SK-N-SH treated with all-trans-retinoic acid at 6 μM for 48 hours (cell line): Measurements from ENCODE around the gene ORM1.

ENCODE experiments used
- ATAC-seq: fragments of 200-7000 bp; cut with Tn5 transposase; 3 replicates; pipeline ENCODE4 v1.9.1; 2020; ENCODE audit warnings: mild to moderate bottlenecking, moderate library complexity
- ARNTL ChIP-seq: fragments of 450-650 bp; formaldehyde crosslinking; IDR thresholded peaks from 2 replicates; pipeline ENCODE4 v1.5.0; 2020; ENCODE audit warnings: low read depth, mild to moderate bottlenecking, moderate library complexity, borderline replicate concordance
- CSDC2 ChIP-seq: fragments of 250-450 bp; sonication (Bioruptor Pico); IDR thresholded peaks from 2 replicates; pipeline ENCODE4 v1.5.0; 2020; ENCODE audit warnings: mild to moderate bottlenecking, moderate library complexity
- ESRRG ChIP-seq: fragments of 250-450 bp; sonication (Bioruptor Pico); IDR thresholded peaks from 2 replicates; pipeline ENCODE4 v1.6.1; 2021; ENCODE audit warnings: mild to moderate bottlenecking
- GLIS3 ChIP-seq: fragments of 250-450 bp; sonication (Bioruptor Pico); IDR thresholded peaks from 2 replicates; pipeline ENCODE4 v1.5.0; 2020; ENCODE audit warnings: mild to moderate bottlenecking, moderate library complexity
- ISL1 ChIP-seq: fragments of 250-450 bp; sonication (Bioruptor Pico); IDR thresholded peaks from 2 replicates; pipeline ENCODE4 v2.1.2; 2022; ENCODE audit warnings: mild to moderate bottlenecking, moderate library complexity
- OSR1 ChIP-seq: fragments of 250-450 bp; sonication (Bioruptor Pico); IDR thresholded peaks from 2 replicates; pipeline ENCODE4 v1.8.0; 2022; ENCODE audit warnings: moderate library complexity, mild to moderate bottlenecking, inconsistent platforms
- PPARA ChIP-seq: fragments of 250-450 bp; sonication (Bioruptor Pico); IDR thresholded peaks from 2 replicates; pipeline ENCODE4 v1.5.0; 2020; ENCODE audit warnings: mild to moderate bottlenecking, borderline replicate concordance
- RARB ChIP-seq: fragments of 250-450 bp; sonication (Bioruptor Pico); IDR thresholded peaks from 2 replicates; pipeline ENCODE4 v1.8.0; 2021; ENCODE audit warnings: mild to moderate bottlenecking, moderate library complexity
- TCF4 ChIP-seq: fragments of 250-450 bp; sonication (Bioruptor Pico); IDR thresholded peaks from 2 replicates; pipeline ENCODE4 v1.8.0; 2021; ENCODE audit warnings: mild to moderate bottlenecking, moderate library complexity, borderline replicate concordance
- TOX ChIP-seq: fragments of 250-450 bp; sonication (Bioruptor Pico); IDR thresholded peaks from 2 replicates; pipeline ENCODE4 v1.8.0; 2021; ENCODE audit warnings: mild to moderate bottlenecking, moderate library complexity, borderline replicate concordance
- ZC3H10 ChIP-seq: fragments of 250-450 bp; sonication (Bioruptor Pico); IDR thresholded peaks from 2 replicates; pipeline ENCODE4 v1.5.1; 2021; ENCODE audit warnings: mild to moderate bottlenecking, moderate library complexity
- ZFP3 ChIP-seq: fragments of 250-450 bp; sonication (Bioruptor Pico); IDR thresholded peaks from 2 replicates; pipeline ENCODE4 v1.5.0; 2020; ENCODE audit warnings: mild to moderate bottlenecking, moderate library complexity
- ZFP30 ChIP-seq: fragments of 450-650 bp; formaldehyde crosslinking; IDR thresholded peaks from 2 replicates; pipeline ENCODE4 v1.5.0; 2022; ENCODE audit warnings: mild to moderate bottlenecking, moderate library complexity
- ZNF565 ChIP-seq: fragments of 450-650 bp; formaldehyde crosslinking; conservative IDR thresholded peaks from 2 replicates; pipeline ENCODE4 v1.5.0; 2020; ENCODE audit warnings: low read depth, mild to moderate bottlenecking, moderate library complexity
- ZNF70 ChIP-seq: fragments of 450-650 bp; formaldehyde crosslinking; IDR thresholded peaks from 2 replicates; pipeline ENCODE4 v1.5.0; 2020; ENCODE audit warnings: mild to moderate bottlenecking, moderate library complexity
- ZNF8 ChIP-seq: fragments of 450-650 bp; formaldehyde crosslinking; IDR thresholded peaks from 2 replicates; pipeline ENCODE4 v1.5.0; 2020; ENCODE audit warnings: mild to moderate bottlenecking, moderate library complexity
- TF ChIP-seq, protein P1 (sequence below): fragments of 250-450 bp; sonication (Bioruptor Pico); IDR thresholded peaks from 2 replicates; pipeline ENCODE4 v1.5.1; 2021; ENCODE audit warnings: mild to moderate bottlenecking, moderate library complexity
- TF ChIP-seq, protein P2 (sequence below): fragments of 250-450 bp; sonication (Bioruptor Pico); IDR thresholded peaks from 2 replicates; pipeline ENCODE4 v1.8.0; 2020; ENCODE audit warnings: mild to moderate bottlenecking, moderate library complexity, borderline replicate concordance
- TF ChIP-seq, protein P3 (sequence below): fragments of 250-450 bp; sonication (Bioruptor Pico); IDR thresholded peaks from 2 replicates; pipeline ENCODE4 v1.8.0; 2021; ENCODE audit warnings: low read depth, mild to moderate bottlenecking, moderate library complexity, borderline replicate concordance
- TF ChIP-seq, protein P4 (sequence below): fragments of 250-450 bp; sonication (Bioruptor Pico); IDR thresholded peaks from 2 replicates; pipeline ENCODE4 v1.5.0; 2020; ENCODE audit warnings: mild to moderate bottlenecking, moderate library complexity

The ORM1 gene

DNA sequence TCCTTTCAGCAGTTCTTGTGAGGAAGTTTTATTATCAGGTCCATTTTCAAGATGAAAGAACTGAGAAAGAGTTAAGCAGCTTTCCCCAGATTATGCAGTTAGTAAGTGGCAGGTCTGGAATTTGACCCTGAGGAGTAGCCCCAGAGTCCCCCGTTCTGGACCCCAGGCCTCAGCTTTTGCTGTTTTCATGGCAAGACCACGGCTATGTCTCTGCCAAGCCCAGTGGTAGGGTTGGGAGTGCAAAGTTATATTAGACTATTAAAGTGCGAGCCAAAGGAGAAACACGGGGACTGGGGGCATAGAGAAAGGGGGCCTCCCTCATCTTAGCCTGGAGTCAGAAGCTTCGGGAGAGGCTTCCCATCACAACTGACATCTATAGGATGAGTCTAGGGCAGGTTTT is 19.3 kb upstream of the ORM1 start:
- ATAC-seq: no peak
- TF ChIP-seq RARB (CRISPR knock-in tag) (no peak), ZFP3 (no peak), TCF4 (no peak), ZNF70 (CRISPR knock-in tag) (no peak), PPARA (CRISPR knock-in tag) (no peak), CSDC2 (CRISPR knock-in tag) (no peak), ARNTL (CRISPR knock-in tag) (no peak), ZC3H10 (no peak), ZFP30 (CRISPR knock-in tag) (no peak)
- TF ChIP-seq, protein P1, sequence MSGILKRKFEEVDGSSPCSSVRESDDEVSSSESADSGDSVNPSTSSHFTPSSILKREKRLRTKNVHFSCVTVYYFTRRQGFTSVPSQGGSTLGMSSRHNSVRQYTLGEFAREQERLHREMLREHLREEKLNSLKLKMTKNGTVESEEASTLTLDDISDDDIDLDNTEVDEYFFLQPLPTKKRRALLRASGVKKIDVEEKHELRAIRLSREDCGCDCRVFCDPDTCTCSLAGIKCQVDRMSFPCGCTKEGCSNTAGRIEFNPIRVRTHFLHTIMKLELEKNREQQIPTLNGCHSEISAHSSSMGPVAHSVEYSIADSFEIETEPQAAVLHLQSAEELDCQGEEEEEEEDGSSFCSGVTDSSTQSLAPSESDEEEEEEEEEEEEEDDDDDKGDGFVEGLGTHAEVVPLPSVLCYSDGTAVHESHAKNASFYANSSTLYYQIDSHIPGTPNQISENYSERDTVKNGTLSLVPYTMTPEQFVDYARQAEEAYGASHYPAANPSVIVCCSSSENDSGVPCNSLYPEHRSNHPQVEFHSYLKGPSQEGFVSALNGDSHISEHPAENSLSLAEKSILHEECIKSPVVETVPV (CRISPR knock-in tag): no peak
- TF ChIP-seq, protein P2, sequence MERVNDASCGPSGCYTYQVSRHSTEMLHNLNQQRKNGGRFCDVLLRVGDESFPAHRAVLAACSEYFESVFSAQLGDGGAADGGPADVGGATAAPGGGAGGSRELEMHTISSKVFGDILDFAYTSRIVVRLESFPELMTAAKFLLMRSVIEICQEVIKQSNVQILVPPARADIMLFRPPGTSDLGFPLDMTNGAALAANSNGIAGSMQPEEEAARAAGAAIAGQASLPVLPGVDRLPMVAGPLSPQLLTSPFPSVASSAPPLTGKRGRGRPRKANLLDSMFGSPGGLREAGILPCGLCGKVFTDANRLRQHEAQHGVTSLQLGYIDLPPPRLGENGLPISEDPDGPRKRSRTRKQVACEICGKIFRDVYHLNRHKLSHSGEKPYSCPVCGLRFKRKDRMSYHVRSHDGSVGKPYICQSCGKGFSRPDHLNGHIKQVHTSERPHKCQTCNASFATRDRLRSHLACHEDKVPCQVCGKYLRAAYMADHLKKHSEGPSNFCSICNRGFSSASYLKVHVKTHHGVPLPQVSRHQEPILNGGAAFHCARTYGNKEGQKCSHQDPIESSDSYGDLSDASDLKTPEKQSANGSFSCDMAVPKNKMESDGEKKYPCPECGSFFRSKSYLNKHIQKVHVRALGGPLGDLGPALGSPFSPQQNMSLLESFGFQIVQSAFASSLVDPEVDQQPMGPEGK: no peak

DNA sequence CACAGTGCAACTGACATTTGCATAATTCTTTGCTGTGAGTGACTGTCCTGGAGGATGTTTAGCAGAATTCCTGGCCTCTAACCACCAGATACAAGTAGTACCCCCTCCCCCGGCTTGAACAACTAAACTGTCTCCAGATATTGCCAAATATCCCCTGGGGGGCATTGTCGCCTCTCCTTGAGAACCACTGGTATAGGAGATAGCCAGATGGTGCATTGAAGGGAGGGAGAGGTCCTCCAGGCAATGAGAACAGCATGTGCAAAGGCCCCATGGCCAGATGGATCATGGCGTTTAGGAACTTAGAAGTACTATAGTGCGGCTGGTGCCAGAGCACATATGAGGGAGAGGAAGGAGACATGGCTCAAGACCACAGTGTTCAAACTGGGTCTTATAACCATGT is 18.9 kb upstream of the ORM1 start:
- TF ChIP-seq, protein P3, sequence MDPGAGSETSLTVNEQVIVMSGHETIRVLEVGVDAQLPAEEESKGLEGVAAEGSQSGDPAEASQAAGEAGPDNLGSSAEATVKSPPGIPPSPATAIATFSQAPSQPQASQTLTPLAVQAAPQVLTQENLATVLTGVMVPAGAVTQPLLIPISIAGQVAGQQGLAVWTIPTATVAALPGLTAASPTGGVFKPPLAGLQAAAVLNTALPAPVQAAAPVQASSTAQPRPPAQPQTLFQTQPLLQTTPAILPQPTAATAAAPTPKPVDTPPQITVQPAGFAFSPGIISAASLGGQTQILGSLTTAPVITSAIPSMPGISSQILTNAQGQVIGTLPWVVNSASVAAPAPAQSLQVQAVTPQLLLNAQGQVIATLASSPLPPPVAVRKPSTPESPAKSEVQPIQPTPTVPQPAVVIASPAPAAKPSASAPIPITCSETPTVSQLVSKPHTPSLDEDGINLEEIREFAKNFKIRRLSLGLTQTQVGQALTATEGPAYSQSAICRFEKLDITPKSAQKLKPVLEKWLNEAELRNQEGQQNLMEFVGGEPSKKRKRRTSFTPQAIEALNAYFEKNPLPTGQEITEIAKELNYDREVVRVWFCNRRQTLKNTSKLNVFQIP (CRISPR knock-in tag): no peak
- TF ChIP-seq CSDC2 (CRISPR knock-in tag) (no peak), ISL1 (no peak), ZNF70 (CRISPR knock-in tag) (no peak), ZFP3 (no peak), ESRRG (no peak), ZC3H10 (no peak), RARB (CRISPR knock-in tag) (no peak), ZNF565 (no peak), TOX (CRISPR knock-in tag) (no peak)
- TF ChIP-seq, protein P2: no peak

DNA sequence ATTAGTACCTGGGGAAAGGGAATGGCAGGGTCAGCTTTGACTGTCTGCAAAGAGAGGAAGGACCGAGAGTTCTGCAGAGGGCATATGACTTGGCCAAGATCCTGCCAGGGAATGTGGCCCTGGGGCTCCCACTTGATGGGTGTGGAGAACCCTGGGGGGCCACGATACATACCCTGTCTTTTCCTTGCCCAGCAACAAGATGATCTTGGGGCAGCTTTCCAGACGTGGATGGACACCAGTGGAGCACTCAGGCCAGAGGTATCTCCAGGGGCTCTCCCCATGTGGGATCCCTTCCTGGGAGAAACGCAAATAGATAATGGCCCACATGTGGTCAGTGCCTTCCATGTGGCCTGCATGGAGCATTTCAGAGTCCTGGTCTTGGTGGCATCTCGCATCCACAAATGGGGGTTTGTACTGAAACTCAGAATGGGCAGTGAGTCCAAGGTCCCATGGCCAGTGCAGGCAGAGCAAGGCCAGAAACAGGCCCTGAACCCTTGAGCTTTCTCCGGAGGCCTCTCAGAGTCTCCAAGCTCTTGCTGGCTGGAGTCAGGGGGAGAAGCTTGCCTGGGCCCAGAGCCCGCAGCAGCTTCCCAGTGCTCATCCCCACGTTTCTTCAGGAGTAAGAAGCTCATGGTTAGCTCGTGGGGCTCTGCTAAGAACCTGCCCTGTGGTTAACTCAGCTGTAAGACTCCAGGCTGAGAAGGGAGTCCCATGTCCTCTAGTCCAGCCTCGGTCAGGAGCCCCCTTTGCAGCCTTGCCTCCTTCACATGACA is 18.3 kb upstream of the ORM1 start:
- no peak for ATAC-seq
- TF ChIP-seq ARNTL (CRISPR knock-in tag): no peak
- TF ChIP-seq ZFP30 (CRISPR knock-in tag): no peak
- TF ChIP-seq CSDC2 (CRISPR knock-in tag): no peak
- TF ChIP-seq ZFP3: no peak
- no peak for TF ChIP-seq GLIS3
- TF ChIP-seq PPARA (CRISPR knock-in tag): no peak
- no peak for TF ChIP-seq TCF4
- TF ChIP-seq, protein P3 (CRISPR knock-in tag): no peak
- no peak for TF ChIP-seq ZNF70 (CRISPR knock-in tag)
- TF ChIP-seq TOX (CRISPR knock-in tag): no peak
- no peak for TF ChIP-seq ESRRG
- TF ChIP-seq ISL1: no peak
- TF ChIP-seq OSR1 (CRISPR knock-in tag): no peak
- no peak for TF ChIP-seq ZNF565
- no peak for TF ChIP-seq ZNF8 (CRISPR knock-in tag)
- TF ChIP-seq, all 23 proteins: peak for 0

More for the DNA sequence above, 18.9 kb upstream of the ORM1 start:
- ATAC-seq: no peak

DNA sequence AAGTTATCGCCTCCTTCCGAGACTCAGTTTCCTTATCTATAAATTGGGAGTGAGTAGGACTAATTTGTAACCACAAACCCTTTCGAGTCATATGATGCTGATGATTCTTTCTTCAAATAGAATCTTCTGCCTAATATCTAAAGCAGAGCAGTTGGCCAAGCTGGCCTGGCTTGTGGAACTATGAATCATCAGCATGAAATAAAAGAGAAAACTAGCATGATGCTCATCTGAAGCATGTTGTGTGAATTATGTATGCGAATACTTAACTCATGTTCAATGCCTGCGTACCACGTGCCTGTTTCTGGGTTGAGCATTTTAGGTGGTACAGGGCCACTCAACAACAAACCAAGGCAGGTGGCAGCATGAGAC is 15.0 kb upstream of the ORM1 start:
- ATAC-seq: no peak
- TF ChIP-seq ESRRG (no peak), RARB (CRISPR knock-in tag) (no peak), ZNF8 (CRISPR knock-in tag) (no peak), OSR1 (CRISPR knock-in tag) (no peak), TCF4 (no peak)
- TF ChIP-seq, protein P4, sequence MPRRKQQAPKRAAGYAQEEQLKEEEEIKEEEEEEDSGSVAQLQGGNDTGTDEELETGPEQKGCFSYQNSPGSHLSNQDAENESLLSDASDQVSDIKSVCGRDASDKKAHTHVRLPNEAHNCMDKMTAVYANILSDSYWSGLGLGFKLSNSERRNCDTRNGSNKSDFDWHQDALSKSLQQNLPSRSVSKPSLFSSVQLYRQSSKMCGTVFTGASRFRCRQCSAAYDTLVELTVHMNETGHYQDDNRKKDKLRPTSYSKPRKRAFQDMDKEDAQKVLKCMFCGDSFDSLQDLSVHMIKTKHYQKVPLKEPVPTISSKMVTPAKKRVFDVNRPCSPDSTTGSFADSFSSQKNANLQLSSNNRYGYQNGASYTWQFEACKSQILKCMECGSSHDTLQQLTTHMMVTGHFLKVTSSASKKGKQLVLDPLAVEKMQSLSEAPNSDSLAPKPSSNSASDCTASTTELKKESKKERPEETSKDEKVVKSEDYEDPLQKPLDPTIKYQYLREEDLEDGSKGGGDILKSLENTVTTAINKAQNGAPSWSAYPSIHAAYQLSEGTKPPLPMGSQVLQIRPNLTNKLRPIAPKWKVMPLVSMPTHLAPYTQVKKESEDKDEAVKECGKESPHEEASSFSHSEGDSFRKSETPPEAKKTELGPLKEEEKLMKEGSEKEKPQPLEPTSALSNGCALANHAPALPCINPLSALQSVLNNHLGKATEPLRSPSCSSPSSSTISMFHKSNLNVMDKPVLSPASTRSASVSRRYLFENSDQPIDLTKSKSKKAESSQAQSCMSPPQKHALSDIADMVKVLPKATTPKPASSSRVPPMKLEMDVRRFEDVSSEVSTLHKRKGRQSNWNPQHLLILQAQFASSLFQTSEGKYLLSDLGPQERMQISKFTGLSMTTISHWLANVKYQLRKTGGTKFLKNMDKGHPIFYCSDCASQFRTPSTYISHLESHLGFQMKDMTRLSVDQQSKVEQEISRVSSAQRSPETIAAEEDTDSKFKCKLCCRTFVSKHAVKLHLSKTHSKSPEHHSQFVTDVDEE (CRISPR knock-in tag): no peak
- TF ChIP-seq, protein P1 (CRISPR knock-in tag): no peak
